HuH-7 (cell line): ENCODE measurements around the gene DNAJB13.
"Not testable (repeated sequence)": the region's sequence is repeated elsewhere in the genome, so short reads cannot be mapped to it uniquely, and the experiment has no call there.

Experiments used
- DNase-seq: peaks from one replicate; pipeline ENCODE4 v3.0.0; 2011; ENCODE audit warnings: low spot score

DNAJB13 gene, protein sequence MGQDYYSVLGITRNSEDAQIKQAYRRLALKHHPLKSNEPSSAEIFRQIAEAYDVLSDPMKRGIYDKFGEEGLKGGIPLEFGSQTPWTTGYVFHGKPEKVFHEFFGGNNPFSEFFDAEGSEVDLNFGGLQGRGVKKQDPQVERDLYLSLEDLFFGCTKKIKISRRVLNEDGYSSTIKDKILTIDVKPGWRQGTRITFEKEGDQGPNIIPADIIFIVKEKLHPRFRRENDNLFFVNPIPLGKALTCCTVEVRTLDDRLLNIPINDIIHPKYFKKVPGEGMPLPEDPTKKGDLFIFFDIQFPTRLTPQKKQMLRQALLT

DNA sequence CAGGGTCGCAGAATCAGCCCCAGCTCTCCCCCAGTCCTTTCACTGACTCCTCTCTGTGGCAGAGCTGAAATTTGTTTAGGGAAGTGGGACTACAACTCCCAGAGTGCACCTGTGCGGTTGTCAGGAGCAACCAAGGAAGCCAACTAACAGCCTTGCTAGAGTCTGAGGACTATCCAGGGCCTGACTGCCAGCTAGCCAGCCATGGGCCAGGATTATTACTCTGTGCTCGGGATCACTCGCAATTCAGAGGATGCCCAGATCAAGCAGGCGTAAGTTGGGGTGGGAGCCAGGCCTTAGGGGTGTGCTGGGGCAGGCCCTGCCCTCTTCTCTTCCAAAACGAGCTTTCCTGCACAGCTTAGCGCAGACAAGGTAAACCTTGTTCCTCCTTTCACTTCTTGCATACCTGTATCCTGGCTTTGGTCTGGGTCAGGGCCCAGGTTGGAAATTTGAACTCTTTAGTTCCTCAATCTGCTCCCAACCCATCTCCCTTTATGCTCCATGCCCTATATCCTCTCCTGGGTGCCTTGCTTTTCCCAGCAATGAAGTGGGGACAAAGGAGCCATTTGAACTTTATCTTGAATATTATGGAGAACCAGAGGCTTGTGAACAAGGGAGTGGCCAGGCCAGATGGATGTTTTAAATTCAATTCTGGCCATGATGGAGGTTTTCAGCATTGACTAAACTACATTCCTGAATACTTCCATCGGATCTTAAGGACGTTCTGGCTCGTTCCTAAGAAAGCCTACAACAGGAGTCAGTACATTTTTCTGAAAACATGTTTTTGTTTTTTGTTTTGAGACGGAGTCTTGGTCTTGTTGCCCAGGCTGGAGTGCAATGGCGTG lies at the start of gene DNAJB13:
TSS of gene DNAJB13 (plus strand) at position 158 of the 842 bp plus-strand sequence. CDS start at position 202, 44 bp downstream.
- DNase-seq: peak; percentile 47

DNA sequence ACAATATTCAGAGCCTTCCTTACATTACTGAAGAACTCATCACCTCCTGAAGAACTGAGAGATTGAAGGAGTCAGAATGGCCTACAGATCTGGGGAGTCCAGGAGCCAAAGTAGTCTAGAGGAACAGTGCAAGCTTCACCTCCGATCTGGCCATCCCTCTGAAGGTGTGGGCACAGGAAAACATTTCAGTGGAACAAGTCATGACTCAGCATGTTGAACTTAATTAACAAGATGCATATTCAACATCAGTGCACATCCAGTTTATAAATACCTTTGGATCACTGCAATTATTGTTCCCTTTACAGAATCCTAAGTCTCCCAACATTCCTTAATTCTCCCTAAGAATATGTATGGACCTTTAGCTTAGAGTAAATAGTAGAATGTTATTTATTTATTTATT lies 48.5 kb upstream of the DNAJB13 start:
- DNase-seq: no peak

GRCh38 chr11:73907191-73907590 lies 43.6 kb upstream of the DNAJB13 start:
- DNase-seq: peak; percentile 28

- no peak for DNase-seq
Measured at GRCh38 chr11:73912026-73912425, 38.8 kb upstream of the DNAJB13 start.

DNA sequence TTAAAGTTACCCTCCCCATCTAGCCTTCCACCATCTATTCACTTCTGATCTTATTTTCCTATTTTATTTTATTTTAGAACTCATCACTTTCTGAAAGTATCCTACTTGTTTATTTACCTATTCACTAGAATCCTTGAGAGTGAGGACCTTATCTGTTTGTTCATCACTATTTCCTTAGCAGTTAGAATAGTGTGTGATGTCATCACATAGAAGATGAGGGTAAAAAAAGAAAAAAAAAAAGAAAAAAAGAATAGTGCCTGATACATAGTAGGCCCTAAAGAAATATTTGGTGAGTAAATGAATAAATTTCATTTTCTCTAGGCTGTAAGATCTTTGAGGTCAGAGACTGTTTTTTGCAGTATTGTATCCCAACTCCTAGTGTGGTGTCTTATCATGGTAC lies 37.4 kb upstream of the DNAJB13 start:
- DNase-seq: no peak

- DNase-seq: no peak
Measured at GRCh38 chr11:73914284-73914683, 36.5 kb upstream of the DNAJB13 start.

GRCh38 chr11:73916435-73916834 lies 34.4 kb upstream of the DNAJB13 start:
- no peak for DNase-seq

DNA sequence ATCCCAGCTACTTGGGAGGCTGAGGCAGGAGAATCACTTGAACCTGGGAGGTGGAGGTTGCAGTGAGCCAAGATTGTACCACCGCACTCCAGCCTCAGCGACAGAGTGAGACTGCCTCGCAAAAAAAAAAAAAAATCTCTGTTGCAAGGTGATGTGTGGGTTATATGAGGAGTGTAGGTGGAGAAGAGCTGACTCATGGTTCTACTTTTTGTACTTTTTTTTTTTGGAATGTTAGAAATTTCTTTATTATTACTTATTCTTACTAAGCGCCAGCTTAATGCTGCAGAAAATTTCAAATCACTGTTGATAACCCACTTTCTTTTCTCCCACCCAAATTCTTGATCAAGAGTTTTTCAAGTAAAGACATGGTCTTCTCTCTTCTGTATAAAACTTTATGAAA lies 29.6 kb upstream of the DNAJB13 start:
- DNase-seq: no peak

DNA sequence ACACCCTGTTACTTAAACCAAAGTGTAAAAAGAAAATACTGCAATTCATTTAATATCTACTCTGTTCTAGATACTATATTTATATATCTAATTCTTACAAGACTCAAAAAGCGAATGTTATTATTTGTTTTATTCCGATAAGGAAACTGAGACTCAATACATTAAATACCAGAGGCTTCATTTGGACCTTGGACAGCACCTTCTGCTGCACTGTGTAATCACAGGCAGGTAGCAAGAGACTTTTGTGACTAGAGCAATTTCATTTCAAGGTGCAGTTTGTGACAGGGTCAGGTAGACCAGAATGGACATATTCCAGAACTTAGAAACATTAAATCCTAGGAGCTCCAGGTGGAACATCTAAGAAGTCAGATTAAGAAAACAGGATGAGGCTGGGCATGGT lies 21.4 kb upstream of the DNAJB13 start:
- DNase-seq: no peak

- peak; percentile 42 for DNase-seq
Measured at GRCh38 chr11:73931039-73931645, 19.7 kb upstream of the DNAJB13 start.

- no peak for DNase-seq
Measured at GRCh38 chr11:73931951-73932350, 18.9 kb upstream of the DNAJB13 start.

DNA sequence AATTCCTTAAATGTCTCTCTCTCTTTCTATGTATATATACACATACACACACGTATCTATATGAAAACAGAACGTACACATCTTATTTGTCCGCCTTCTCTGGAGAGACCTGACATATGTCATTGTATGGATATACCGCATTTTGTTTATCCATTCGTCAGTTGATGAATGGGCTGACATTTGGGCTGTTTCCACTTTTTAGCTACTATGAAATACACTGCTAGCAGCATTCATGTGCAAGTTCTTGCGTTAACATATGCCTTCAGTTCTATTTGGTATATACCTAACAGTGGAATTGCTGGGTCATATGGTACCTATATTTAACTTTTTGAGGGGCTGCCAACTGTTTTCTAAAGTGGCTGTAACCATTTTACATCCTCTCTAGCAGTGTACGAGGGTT lies 18.0 kb upstream of the DNAJB13 start:
- DNase-seq: no peak

DNA sequence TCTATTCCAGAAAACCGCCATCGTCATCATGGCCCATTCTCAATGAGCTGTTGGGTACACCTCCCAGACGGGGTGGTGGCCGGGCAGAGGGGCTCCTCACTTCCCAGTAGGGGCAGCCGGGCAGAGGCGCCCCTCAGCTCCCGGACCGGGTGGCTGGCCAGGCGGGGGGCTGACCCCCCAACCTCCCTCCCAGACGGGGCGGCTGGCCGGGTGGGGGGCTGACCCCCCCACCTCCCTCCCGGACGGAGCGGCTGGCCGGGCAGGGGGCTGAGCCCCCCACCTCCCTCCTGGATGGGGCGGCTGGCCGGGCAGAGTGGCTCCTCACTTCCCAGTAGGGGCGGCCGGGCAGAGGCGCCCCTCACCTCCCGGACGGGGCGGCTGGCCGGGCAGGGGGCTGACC lies 14.8 kb upstream of the DNAJB13 start:
- not testable (repeated sequence) for DNase-seq

GRCh38 chr11:73939096-73939495 lies 11.7 kb upstream of the DNAJB13 start:
- no peak for DNase-seq

DNA sequence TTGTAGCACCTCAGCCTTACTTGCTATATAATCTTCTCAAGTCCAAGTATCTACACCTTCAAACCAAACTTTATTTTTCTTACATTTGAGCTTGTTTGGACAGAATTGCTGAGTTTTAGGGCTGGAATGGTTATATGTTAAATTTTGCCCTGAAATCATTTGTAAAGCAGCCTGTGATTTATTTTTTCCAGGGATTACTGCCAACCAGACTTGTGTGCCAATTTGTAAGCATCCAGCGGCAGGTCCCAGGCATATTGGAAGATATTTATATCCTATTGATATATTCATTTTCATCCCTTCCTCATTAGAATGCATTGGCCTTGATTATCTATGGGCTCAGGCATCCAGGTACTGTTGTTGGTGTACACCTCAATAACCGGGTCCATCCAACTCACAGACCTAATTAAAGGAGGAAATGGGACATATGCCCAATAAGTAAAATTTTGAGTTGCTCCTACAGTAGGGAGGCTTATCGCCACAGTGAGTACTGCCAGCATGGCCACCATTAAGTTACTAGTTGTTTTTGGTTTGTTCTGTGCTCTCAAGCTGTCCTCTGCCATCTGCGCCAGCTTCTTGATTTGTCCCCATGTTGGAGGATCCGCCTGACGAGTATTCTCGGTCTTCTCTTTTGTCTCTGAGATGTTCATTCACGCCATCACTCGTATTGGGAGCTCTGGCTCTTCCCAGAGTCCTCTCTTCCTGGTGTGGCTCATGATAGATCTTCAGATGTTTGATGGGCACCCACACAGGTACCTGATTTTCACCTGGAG lies 9.8 kb upstream of the DNAJB13 start:
- DNase-seq: no peak

DNA sequence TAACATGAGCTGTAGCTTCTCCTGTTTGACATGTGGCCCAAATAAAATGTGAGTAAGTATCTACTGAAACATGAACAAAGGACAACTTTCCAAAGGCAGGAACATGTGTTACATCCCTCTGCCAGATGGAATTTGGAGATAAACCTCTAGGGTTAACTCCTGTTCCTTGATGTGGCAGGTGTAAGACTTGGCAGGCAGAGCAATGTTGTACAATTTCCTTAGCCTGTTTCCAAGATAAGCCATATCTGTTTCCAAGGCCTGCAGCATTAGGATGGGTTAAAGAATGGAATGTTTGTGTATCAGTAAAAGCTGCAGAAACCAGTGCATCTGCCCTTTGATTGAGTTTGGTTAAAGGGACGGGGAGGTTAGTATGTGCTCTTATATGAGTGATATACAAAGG lies 8.8 kb upstream of the DNAJB13 start:
- DNase-seq: no peak

DNA sequence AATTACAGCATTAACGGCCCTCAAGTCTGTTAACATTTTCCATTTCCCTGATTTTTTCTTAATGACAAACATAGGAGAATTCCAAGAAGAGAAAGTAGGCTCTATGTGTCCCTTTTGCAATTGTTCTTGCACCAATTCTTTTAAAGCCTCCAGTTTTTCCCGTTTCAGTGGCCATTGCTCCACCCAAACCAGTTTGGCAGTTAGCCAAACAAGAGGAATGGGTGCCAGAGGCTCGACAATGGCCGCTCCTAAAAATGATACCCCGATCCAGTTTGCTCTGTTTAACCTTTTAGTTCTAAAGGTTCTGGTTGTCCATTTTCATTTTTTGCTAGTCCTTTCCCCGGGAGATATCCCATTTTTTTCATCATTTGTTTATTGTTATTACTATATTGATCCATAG lies 6.7 kb upstream of the DNAJB13 start:
- no peak for DNase-seq

DNA sequence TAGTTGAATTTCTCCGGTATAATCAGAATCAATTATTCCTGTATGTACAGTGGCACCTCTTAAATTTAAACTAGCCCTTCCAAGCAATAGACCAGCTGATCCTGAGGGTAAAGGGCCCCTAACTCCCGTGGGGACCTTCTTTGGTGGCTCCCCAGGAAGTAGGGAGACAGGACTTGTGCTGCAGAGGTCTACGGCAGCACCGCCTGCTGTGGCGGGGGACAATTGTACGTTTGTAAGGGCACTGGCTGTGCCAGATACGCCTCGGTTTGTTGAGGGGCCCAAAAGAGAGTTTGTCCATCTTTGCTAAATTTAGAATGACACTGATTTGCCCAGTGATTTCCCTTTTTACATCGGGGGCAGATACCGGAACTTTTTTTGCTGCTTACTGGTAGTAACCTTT lies 5.9 kb upstream of the DNAJB13 start:
- no peak for DNase-seq

DNA sequence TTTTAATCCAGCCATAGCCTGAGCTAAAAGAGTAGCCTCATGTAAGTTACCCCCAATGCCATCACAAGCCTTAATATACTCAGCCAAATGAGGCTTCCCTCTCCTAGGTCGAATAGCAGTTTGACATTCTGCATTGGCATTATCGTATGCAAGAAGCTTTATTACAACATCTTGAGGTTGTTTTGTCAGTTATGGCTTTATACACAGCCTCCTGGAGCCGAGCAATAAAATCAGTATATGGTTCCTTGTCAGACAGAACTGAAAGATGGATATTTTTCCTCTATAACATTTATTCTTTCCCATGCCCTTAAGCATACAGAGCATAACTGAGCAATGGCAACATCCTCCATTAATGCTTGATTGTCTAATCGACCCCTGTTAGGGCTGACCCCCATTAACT lies 5.4 kb upstream of the DNAJB13 start:
- DNase-seq: no peak

- DNase-seq: no peak
Measured at GRCh38 chr11:73946798-73947458, 3.9 kb upstream of the DNAJB13 start.

DNA sequence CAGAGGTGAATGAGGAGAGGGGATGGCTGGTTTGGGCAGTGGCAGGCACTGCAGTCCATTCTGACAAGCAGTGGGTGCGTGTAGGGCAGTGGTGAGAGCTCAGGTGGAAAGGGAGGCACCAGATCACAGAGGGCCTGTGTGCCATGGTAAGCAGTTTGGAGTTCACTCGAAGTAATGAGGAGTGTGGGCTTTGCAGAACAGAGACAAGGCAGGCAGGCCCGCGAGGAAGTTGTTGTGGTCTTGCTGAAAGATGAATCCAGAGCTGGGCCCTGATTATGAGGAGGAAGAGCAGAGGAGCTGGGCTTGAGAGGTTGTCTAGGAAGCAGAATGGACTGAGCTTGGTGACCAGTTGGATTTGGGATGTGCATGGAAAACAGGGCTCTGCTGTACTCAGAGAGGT lies 1.6 kb upstream of the DNAJB13 start:
- DNase-seq: no peak

DNA sequence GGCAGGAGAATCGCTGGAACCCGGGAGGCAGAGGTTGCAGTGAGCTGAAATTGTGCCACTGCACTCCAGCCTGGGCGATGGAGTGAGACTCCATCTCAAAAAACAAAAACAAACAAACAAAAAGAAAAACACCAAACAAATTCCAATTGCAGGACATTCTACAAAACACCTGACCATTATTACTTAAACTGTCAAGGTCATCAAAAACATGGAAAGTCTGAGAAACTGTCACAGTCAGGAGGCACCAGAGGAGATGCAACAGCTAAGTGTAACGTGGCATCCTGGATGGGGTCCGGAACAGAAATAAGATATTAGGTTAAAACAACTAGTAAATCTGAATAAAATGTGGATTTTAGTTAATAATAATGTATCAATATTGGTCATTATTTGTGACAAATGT lies 914 bp upstream of the DNAJB13 start:
- no peak for DNase-seq
